Endodermal cell (in vitro differentiated cells): ENCODE data around the gene DYTN. TPM values are rescaled to one million over a fixed set of nuclear protein-coding genes. Genes with fewer than 3 reads are reported as not detected.

ENCODE experiments used
- DNase-seq: peaks from one replicate; pipeline ENCODE4 v3.0.0-alpha.2; 2017
- H3K27ac ChIP-seq: 2 replicates; pipeline ENCODE4 v1.5.1; 2013; ENCODE audit warnings: mild to moderate bottlenecking, low read depth, low read length, moderate library complexity
- H3K27me3 ChIP-seq: 2 replicates; pipeline ENCODE4 v1.6.1; 2013; ENCODE audit warnings: mild to moderate bottlenecking, low read length, moderate library complexity; ENCODE audit not compliant: insufficient read depth, control insufficient read depth, poor library complexity, severe bottlenecking
- H3K36me3 ChIP-seq: 2 replicates; pipeline ENCODE4 v1.7.0; 2013; ENCODE audit warnings: mild to moderate bottlenecking, low read length, moderate library complexity; ENCODE audit not compliant: control insufficient read depth, insufficient read depth
- H3K4me1 ChIP-seq: one replicate; pipeline ENCODE4 v1.7.0; 2013; ENCODE audit warnings: low read length; ENCODE audit not compliant: control insufficient read depth, insufficient read depth
- H3K4me3 ChIP-seq: 2 replicates; pipeline ENCODE4 v1.5.1; 2013; ENCODE audit warnings: mild to moderate bottlenecking, low read length, moderate library complexity
- H3K9ac ChIP-seq: 2 replicates; pipeline ENCODE4 v1.6.1; 2013; ENCODE audit warnings: mild to moderate bottlenecking, low read length, moderate library complexity; ENCODE audit not compliant: poor library complexity, severe bottlenecking; ENCODE audit errors: extremely low read depth
- H3K9me3 ChIP-seq: 2 replicates; pipeline ENCODE4 v1.6.1; 2013; ENCODE audit warnings: mild to moderate bottlenecking, low read length, moderate library complexity; ENCODE audit not compliant: control insufficient read depth
- H3K27ac Mint-ChIP-seq: 2 replicates; pipeline ENCODE4 v1.8.0; 2020; ENCODE audit warnings: mixed read lengths
- H3K27me3 Mint-ChIP-seq: 2 replicates; pipeline ENCODE4 v1.8.0; 2021; ENCODE audit warnings: mild to moderate bottlenecking, mixed read lengths; ENCODE audit not compliant: insufficient read depth
- H3K36me3 Mint-ChIP-seq: 2 replicates; pipeline ENCODE4 v1.8.0; 2020; ENCODE audit warnings: low read depth, mixed read lengths
- H3K4me1 Mint-ChIP-seq: 2 replicates; pipeline ENCODE4 v1.8.0; 2020; ENCODE audit warnings: mixed read lengths
- H3K4me3 Mint-ChIP-seq: 2 replicates; pipeline ENCODE4 v1.8.0; 2020; ENCODE audit warnings: mild to moderate bottlenecking, moderate library complexity, mixed read lengths
- H3K9me3 Mint-ChIP-seq: 2 replicates; pipeline ENCODE4 v1.8.0; 2020; ENCODE audit warnings: mild to moderate bottlenecking, mixed read lengths
- CTCF ChIP-seq: fragments of 200-600 bp; sonication (generic); conservative IDR thresholded peaks from 2 replicates; pipeline ENCODE4 v1.5.0; 2021; ENCODE audit warnings: antibody characterized with exemption, mild to moderate bottlenecking
- WGBS, 2 experiments: methylation state at CpG; one replicate each; pipeline versions ENCODE4 v1.1.5 to v1.1.7; 2013; ENCODE audit warnings: missing lambda C conversion rate in 2 of 2, mixed read lengths in 1 of 2; ENCODE audit not compliant: insufficient coverage in 1 of 2, insufficient read length in 1 of 2; 5-methylcytosine and 5-hydroxymethylcytosine counted together
- total RNA-seq, 2 donors: library from RNA; stranded (reverse); fragmentation: NEBNext Ultra II Directional in 1 of 2; extraction: Animal tissue kit (Norgen Biotek cat#: 25700) in 1 of 2; gene quantifications; 2 replicates in 1 of 2; 3 replicates in 1 of 2; pipeline ENCODE4 v1.2.1, GENCODE V29; 2021

Gene DYTN
- total RNA-seq, 2 donors from 2014 or later, result not detected

DNA sequence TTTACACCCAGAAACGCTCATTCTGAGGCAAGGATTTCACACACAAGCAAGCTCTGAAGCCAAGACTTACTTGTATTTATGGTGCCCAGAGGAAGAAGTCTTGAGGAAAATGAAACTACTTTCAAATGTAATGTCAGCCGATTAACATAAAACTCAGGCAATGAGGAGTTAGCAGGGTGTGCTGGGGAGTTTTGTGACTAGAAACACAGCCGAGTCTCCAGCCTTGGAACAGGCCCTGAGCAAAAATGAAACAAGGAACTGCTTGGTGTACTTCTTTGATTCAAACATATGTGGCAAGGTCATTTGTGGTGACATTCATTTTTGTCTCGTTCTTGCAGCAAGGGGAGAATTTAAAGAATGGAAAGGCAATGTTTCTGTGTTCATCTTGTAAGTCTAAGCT is 4.5 kb downstream of the DYTN start:
- Mint-ChIP-seq H3K27ac (no peak overlapping the region), H3K36me3 (no peaks in the 10 kb centered on the region), H3K4me3 (no peak overlapping the region), H3K27me3 (peaks cover 13% of the 10 kb centered on the region), H3K9me3 (no peaks in the 10 kb centered on the region), H3K4me1 (no peaks in the 10 kb centered on the region)
- no peak for DNase-seq
- Histone ChIP-seq H3K9ac (no peak overlapping the region), H3K27ac (no peak overlapping the region), H3K9me3 (no peaks in the 10 kb centered on the region), H3K4me1 (no peaks in the 10 kb centered on the region), H3K4me3 (no peak overlapping the region), H3K36me3 (no peaks in the 10 kb centered on the region), H3K27me3 (no peaks in the 10 kb centered on the region)
- no peak for TF ChIP-seq CTCF
- 90 to 92% methylated on average over 3 to 4 of the region's 4 CpGs for WGBS, 2 experiments

- H3K9ac ChIP-seq, result no peak overlapping the region
- no peak overlapping the region for H3K27ac Mint-ChIP-seq
- no peaks in the 10 kb centered on the region for H3K27me3 ChIP-seq
- no peak overlapping the region for H3K27ac ChIP-seq
- H3K4me3 Mint-ChIP-seq, result no peak overlapping the region
- no peaks in the 10 kb centered on the region for H3K9me3 ChIP-seq
- H3K4me1 Mint-ChIP-seq, result no peaks in the 10 kb centered on the region
- WGBS, 2 experiments, result 86 to 98% methylated on average over 3 to 4 of the region's 5 CpGs
- H3K4me3 ChIP-seq, result no peak overlapping the region
- TF ChIP-seq CTCF, result no peak
- no peaks in the 10 kb centered on the region for H3K36me3 ChIP-seq
- H3K27me3 Mint-ChIP-seq, result peaks cover 4% of the 10 kb centered on the region
- no peaks in the 10 kb centered on the region for H3K4me1 ChIP-seq
- H3K36me3 Mint-ChIP-seq, result no peaks in the 10 kb centered on the region
- no peak for DNase-seq
- no peaks in the 10 kb centered on the region for H3K9me3 Mint-ChIP-seq
These were observed 9.9 kb downstream of the DYTN start for GRCh38 chr2:206708286-206708685.

- Histone ChIP-seq H3K9ac (no peak overlapping the region), H3K36me3 (no peaks in the 10 kb centered on the region), H3K4me3 (no peak overlapping the region), H3K4me1 (peaks cover 5% of the 10 kb centered on the region), H3K27ac (no peak overlapping the region), H3K27me3 (no peaks in the 10 kb centered on the region), H3K9me3 (no peaks in the 10 kb centered on the region)
- no peak for DNase-seq
- 83 to 89% methylated on average over 3 to 10 of the region's 10 CpGs for WGBS, 2 experiments
- no peak overlapping the region for H3K27ac Mint-ChIP-seq
- H3K4me1 Mint-ChIP-seq, result peaks cover 7% of the 10 kb centered on the region
- no peak for TF ChIP-seq CTCF
- H3K36me3 Mint-ChIP-seq, result no peaks in the 10 kb centered on the region
- H3K4me3 Mint-ChIP-seq, result no peak overlapping the region
- H3K9me3 Mint-ChIP-seq, result no peaks in the 10 kb centered on the region
- peaks cover 4% of the 10 kb centered on the region for H3K27me3 Mint-ChIP-seq
These were observed 11.0 kb downstream of the DYTN start for GRCh38 chr2:206707164-206707701.
